Measurements from ENCODE around the gene ASCL1. TPM values are rescaled to one million over a fixed set of nuclear protein-coding genes. Genes with fewer than 3 reads are reported as not detected.
A peak's percentile ranks its signal among the peaks of the same experiment; 100 is the strongest.

The ASCL1 gene
- total and polyA plus RNA-seq, 9 donors: 0.06 to 3.3 (median 0.18) TPM; not detected in 2

DNA sequence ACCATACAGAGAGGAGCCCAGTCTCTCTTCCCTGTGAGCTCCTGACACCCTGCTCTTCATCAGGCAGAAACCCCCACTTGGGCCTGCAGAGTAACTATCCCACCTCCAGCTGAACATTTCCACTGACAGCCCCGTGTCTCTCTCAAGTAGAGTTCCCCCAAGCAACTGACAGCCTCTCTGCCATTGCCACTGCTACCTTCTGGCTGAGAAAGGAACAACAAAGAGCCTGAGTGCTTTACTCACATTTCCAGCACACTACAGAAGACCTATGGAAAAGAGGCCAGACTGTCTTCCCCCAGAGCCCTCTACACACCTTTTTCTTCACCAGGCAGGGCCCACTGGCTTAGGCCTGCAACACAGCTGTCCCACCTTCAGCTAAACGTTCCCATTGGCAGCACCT is 18.4 kb upstream of the ASCL1 start:
- H3K36me3 ChIP-seq: no peaks in the 10 kb centered on the region
- H3K27ac ChIP-seq: no peak overlapping the region
- intact Hi-C loops (cut with DNase I): no loop called here
- no peaks in the 10 kb centered on the region for H3K4me1 ChIP-seq (ENCODE audit: insufficient read depth)
- DNase-seq: no peak
- H3K4me3 ChIP-seq: no peak overlapping the region
- 52 to 71% (median 54%) methylated on average over 2 of the region's 2 CpGs for WGBS, 3 donors
- H3K9me3 ChIP-seq: no peaks in the 10 kb centered on the region
- no peaks in the 10 kb centered on the region for H3K27me3 ChIP-seq
- TF ChIP-seq POLR2A (IDR thresholded peaks at IDR 0.05) (no peak), CTCF (IDR thresholded peaks at IDR 0.05) (no peak), EP300 (IDR thresholded peaks at IDR 0.05) (no peak)

- no peaks in the 10 kb centered on the region for H3K36me3 ChIP-seq
- H3K9me3 ChIP-seq: no peaks in the 10 kb centered on the region
- intact Hi-C loops (cut with DNase I): no loop called here
- 78 to 95% (median 89%) methylated on average over 2 of the region's 2 CpGs for WGBS, 3 donors
- no peak overlapping the region for H3K27ac ChIP-seq
- H3K4me3 ChIP-seq: no peak overlapping the region
- no peak for DNase-seq
- H3K4me1 ChIP-seq (ENCODE audit: insufficient read depth): no peaks in the 10 kb centered on the region
- no peak for TF ChIP-seq POLR2A (IDR thresholded peaks at IDR 0.05)
- H3K27me3 ChIP-seq: no peaks in the 10 kb centered on the region
Observed at GRCh38 chr12:102939670-102940222, 17.7 kb upstream of the ASCL1 start.

GRCh38 chr12:102946042-102946441 is 11.4 kb upstream of the ASCL1 start:
- no peaks in the 10 kb centered on the region for H3K4me1 ChIP-seq (ENCODE audit: insufficient read depth)
- H3K27ac ChIP-seq: no peak overlapping the region
- H3K36me3 ChIP-seq: no peaks in the 10 kb centered on the region
- intact Hi-C loops (cut with DNase I): loop anchor here in 1 of 4 donors (5.0 kb wide), 1 partner anchor 601 kb away; no protein-coding TSS in a partner anchor
- H3K27me3 ChIP-seq: no peaks in the 10 kb centered on the region
- no peak for DNase-seq
- 41 to 55% (median 49%) methylated on average over 2 of the region's 2 CpGs for WGBS, 3 donors
- no peaks in the 10 kb centered on the region for H3K9me3 ChIP-seq
- no peak overlapping the region for H3K4me3 ChIP-seq
- TF ChIP-seq CTCF (IDR thresholded peaks at IDR 0.05): no peak
- TF ChIP-seq EP300 (IDR thresholded peaks at IDR 0.05): no peak
- TF ChIP-seq POLR2A (IDR thresholded peaks at IDR 0.05): no peak

- intact Hi-C loops (cut with DNase I): loop anchor here in 1 of 4 donors (5.0 kb wide), 1 partner anchor 598 kb away; no protein-coding TSS in a partner anchor
- DNase-seq: peak in 2 of 5 donors; percentile 44 to 66
- Histone ChIP-seq H3K27ac (no peak overlapping the region), H3K4me3 (no peak overlapping the region), H3K4me1 (ENCODE audit: insufficient read depth) (no peaks in the 10 kb centered on the region), H3K27me3 (no peaks in the 10 kb centered on the region), H3K36me3 (no peaks in the 10 kb centered on the region), H3K9me3 (no peaks in the 10 kb centered on the region)
- 3 to 9% (median 4%) methylated on average over 11 of the region's 11 CpGs for WGBS, 3 donors
- no peak for TF ChIP-seq EP300 (IDR thresholded peaks at IDR 0.05)
- TF ChIP-seq CTCF (IDR thresholded peaks at IDR 0.05): peak in 2 of 3 donors; percentile 34 to 53
Observed at GRCh38 chr12:102948941-102949352, 8.5 kb upstream of the ASCL1 start.

DNA sequence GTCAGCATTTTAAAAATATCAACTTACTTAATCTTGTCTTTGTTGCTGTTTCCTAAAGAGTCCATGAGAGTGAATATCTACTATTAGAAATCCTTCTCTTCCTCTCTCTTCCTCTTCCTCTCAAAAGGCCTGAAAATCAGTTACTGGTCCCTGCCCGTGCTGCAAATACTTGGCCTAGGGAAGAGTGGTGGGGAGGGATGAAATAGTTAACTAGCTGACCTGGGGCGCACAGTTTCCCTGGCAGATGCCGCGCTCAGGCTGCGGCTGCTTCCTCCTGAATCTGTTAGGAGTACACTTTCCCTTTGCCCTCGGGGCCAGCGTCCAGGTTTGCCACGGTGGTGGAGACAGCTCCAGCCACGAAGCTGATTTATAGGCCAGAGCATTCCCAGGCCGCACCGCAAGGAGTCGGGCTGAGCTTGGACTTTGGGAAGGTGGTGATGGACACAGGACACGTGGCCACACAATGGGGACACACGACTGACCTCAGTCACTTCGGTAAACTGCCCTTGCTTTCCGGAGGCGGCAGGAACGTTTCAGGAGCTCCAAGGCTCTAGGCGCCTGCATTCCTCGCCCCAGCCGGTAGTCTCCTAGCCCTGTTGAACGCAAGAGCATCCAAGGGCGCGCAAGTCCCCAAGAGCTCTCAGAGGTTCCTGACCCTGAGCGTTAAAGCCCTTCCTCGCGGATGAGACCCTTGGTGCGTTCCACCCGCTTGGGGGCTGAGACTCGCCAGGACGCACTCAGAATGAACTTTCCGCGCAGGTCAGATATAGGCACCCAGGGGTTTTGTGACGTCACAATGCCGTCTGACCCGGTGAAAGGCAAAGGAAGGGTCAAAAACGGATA is 7.1 kb upstream of the ASCL1 start:
- Histone ChIP-seq H3K4me3 (no peak overlapping the region), H3K9me3 (no peaks in the 10 kb centered on the region), H3K36me3 (no peaks in the 10 kb centered on the region), H3K4me1 (ENCODE audit: insufficient read depth) (no peaks in the 10 kb centered on the region), H3K27me3 (no peaks in the 10 kb centered on the region), H3K27ac (no peak overlapping the region)
- WGBS, 3 donors: 2 to 3% (median 2%) methylated on average over 37 of the region's 37 CpGs
- DNase-seq: no peak
- intact Hi-C loops (cut with DNase I): loop anchor here in 2 of 4 donors (5.0 to 10.0 kb wide), 2 partner anchors 597 to 604 kb away; no protein-coding TSS in a partner anchor
- TF ChIP-seq POLR2A (IDR thresholded peaks at IDR 0.05): no peak
- no peak for TF ChIP-seq CTCF (IDR thresholded peaks at IDR 0.05)
- no peak for TF ChIP-seq EP300 (IDR thresholded peaks at IDR 0.05)

Measured in ovary (tissue), 9 donors.